HG02623 (cell line): ENCODE data around the gene PTPDC1.
"Not testable (repeated sequence)": the region's sequence is repeated elsewhere in the genome, so short reads cannot be mapped to it uniquely, and the experiment has no call there.

Source experiments
- ATAC-seq: cut with Tn5 transposase; IDR thresholded peaks from one replicate; pipeline ENCODE4 v1.9.1; 2021; ENCODE audit warnings: moderate library complexity; ENCODE audit not compliant: unreplicated experiment

PTPDC1 gene

DNA sequence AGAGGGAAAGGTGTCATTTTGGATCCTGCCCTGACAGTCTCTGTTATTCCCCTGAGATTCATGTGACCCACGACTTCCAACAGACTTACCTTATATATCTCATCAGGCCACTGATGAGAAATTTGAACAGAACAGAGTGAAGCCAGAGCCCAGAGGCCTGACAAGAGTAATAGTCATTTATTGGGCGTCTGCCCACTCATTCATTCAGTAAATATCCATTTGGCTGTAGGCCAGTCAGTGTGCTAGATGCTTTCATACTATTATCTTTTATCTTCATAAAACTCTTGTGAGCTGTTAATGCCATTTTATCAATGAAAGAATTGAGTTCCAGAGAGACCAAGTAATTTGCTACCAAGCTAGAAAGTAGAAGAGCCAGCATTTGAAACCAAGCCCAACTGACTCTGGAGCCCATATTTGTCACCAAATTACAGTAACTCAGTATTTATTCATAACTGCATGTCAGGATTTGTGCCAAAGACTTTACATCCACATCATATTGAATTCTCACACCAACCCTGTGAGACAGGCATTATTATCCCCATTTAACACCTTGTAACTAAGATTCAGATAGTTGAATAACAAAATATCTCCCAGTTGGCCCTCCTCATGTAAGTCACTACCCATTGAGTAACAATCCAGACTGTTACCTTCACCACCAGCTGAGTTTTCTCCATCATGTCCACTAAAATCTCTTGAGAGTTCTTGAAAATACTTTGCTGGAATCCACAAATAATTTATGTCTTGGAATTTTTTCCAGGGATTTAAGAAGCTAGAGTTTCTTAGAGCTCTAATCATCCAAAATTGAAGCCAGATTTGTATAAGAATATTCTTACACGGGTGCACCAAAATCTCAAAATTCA is 2.5 kb downstream of the PTPDC1 start:
- ATAC-seq: no peak

DNA sequence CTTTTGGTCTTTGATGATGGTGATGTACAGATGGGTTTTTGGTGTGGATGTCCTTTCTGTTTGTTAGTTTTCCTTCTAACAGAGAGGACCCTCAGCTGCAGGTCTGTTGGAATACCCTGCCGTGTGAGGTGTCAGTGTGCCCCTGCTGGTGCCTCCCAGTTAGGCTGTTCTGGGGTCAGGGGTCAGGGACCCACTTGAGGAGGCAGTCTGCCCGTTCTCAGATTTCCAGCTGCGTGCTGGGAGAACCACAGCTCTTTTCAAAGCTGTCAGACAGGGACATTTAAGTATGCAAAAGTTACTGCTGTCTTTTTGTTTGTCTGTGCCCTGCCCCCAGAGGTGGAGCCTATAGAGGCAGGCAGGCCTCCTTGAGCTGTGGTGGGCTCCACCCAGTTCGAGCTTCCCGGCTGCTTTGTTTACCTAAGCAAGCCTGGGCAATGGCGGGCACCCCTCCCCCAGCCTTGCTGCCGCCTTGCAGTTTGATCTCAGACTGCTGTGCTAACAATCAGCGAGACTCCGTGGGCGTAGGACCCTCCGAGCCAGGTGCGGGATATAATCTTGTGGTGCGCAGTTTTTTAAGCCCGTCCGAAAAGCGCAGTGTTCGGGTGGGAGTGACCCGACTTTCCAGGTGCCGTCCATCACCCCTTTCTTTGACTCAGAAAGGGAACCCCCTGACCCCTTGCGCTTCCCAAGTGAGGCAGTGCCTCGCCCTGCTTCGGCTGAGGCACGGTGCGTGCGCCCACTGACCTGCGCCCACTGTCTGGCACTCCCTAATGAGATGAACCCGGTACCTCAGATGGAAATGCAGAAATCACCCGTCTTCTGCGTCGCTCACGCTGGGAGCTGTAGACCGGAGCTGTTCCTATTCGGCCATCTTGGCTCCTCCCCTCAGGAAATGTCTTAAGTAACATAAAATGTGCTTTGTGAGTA is 10.2 kb downstream of the PTPDC1 start:
- ATAC-seq: not testable (repeated sequence)

DNA sequence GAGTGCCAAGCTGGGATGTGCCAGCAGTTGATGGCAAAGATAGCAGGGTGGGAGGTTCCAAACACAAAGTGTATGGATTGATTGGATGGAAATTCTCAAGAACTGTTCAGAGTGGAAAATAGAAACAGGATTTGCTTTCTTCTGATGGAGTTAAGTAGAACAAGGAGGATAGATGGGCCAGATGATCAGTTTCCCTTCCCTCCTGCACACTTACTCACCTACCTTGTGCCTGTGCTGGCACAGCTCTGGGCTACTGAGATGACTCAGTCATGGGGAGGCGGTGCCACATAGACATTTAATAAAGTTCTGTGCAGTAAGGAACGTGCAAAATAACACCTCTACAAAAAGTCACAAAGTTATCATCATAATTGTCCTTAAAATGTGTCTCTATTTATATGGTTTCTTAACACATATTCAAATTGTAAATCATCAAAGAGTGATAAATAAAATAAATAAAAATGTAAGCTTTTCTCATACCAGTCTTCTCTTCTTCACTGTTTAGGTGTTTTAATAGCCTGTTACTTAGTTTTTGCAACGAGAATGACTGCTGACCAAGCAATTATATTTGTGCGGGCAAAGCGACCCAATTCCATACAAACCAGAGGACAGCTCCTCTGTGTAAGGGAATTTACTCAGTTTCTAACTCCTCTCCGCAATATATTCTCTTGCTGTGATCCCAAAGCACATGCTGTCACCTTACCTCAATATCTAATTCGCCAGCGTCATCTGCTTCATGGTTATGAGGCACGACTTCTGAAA is 12.7 kb downstream of the PTPDC1 start:
- no peak for ATAC-seq

DNA sequence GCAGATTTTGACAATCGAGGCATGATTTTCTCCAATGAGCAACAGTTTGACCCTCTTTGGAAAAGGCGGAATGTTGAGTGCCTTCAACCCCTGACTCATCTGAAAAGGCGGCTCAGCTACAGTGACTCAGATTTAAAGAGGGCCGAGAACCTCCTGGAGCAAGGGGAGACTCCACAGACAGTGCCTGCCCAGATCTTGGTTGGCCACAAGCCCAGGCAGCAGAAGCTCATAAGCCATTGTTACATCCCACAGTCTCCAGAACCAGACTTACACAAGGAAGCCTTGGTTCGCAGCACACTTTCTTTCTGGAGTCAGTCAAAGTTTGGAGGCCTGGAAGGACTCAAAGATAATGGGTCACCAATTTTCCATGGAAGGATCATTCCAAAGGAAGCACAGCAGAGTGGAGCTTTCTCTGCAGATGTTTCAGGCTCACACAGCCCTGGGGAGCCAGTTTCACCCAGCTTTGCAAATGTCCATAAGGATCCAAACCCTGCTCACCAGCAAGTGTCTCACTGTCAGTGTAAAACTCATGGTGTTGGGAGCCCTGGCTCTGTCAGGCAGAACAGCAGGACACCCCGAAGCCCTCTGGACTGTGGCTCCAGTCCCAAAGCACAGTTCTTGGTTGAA is 13.6 kb downstream of the PTPDC1 start:
- ATAC-seq: no peak

DNA sequence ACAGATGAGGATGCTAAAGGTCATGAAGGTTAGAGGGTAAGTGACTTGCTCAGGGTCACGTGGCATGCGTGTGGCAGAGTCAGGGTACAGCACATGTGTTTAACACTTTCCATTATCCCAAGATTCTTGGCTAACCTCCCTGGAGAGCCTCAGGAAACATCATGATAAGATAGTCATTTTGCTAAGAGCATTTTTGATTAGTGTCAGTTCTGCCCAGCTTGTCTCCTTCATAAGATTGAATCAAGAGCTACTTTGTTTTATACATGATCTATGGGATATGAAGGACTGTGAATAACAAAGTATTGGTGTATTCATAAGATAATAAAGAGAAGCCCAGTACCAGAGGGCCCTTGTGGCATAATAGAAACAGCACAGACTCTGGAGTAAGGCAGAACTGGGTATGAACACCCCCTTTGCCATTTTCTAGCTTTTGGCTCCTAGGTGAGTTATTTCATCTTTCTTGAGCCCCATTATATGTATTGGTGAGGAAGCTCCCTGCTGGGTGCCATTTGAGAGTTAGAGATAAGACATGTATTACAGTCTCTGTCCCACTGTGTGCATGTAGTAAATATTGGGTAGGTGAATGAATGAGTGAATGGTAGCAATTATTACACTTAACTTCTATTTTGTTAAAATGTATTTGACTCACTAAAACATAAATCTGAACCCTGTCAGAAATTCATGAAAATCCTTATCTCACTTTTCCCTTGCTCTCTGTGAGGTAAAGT is 16.1 kb downstream of the PTPDC1 start:
- ATAC-seq: no peak

DNA sequence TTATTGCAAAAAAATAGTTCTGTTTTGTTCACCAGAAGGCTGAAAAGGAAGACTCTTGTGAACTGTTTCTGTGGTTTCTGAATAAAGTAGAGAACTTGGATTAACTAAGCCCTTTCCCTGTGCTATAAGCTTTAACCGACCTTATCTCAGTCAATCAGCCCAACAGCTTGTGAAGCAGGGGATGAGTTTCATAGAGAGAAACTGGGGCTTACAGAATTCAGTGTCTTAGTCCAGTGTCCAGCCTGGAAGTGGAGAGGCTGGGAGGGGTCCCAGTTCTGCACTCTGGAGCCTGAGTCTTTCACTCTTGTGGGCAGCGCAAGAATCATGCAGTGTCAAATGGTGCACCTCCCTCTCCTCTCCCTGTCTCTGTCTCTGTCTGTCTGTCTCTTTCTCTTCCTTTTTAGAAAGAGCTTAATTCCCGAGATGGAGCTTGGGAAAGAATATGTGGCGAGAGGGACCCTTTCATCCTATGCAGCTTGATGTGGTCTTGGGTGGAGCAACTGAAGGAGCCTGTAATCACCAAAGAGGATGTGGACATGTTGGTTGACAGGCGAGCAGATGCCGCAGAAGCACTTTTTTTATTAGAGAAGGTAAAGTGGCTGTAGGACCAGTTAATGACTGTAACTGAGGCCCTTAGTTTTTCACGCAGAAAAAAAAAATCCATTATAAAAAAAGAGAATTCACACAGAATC is 17.0 kb downstream of the PTPDC1 start:
- no peak for ATAC-seq

DNA sequence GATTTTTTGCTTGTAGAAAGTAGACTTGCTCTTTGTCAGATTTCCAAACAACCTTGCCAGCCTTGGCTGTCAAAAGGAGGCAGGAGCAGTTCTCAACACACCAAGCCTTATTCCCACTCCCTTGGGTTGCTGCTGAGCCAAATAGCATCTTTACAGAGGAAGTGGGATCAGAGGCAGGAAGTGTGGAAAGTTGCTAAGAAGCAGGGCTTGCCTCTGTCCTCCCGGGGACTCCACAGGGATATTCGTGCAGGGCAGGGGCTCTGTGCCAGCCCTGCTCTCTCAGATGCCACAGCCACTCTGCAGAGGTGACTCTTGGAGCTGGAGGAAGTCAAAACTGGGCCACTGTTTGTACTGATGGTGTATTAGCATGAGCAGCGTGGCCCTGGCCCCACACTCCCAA is 24.3 kb downstream of the PTPDC1 start:
- ATAC-seq: no peak

DNA sequence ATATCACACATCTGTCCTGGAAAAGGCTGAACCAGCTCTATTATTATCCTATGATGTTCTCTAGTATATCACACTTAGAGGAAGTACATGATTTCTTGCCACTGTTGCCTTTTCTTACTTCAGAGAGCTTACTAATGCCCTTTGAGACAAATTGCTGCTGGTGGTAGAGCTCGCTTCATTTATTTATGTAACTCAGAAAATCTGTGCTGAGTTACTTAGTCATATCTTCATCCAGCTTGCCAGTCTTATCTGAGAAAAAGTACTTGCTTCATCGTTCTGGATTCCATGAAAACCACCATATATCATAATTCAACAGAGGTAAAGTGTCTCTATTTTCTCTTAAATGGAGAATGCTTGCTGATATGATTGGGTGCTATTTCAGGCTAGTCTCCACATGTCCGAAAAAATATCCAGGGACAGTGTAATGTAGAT is 26.6 kb downstream of the PTPDC1 start:
- no peak for ATAC-seq

GRCh38 chr9:94111446-94111845 is 27.2 kb downstream of the PTPDC1 start:
- ATAC-seq: no peak

GRCh38 chr9:94112716-94113465 is 28.6 kb downstream of the PTPDC1 start:
- ATAC-seq: no peak

DNA sequence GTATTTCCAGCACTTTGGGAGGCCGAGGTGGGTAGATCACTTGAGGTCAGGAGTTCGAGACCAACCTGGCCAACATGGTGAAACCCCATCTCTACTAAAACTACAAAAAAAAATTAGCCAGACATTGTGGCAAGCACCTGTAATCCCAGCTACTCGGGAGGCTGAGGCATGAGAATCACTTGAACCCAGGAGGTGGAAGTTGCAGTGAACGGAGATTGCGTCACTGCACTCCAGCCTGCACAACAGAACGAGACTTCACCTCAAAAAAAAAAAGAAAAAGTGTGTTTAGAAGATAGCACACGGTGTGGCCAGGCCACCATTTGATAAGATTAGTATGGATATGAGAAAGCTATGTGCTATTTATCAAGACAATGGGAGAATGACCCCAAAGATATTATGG is 35.8 kb downstream of the PTPDC1 start:
- not testable (repeated sequence) for ATAC-seq

DNA sequence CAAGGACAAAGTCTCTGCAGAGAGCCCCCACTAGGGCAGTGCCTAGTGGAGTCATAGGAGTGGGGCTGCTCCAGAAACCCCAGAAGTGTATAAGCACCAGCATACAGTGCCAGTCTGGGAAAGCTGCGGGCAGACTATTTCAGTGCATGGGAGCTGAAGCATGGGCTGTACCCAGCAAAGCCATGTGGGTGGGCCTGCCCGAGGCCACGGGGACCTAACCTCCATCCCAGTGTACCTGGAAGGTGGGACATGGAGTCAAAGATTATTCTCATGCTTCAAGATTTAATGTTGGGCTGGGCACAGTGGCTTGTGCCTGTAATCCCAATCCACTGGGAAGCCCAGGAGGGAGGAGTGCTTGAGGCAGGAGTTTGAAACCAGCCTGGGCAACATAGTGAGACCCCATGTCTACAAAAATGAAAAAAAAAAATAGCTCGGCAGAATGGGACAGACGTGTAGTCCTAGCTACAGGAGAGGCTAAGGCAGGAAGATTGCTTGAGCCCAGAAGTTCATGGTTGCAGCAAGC is 36.7 kb downstream of the PTPDC1 start:
- ATAC-seq: no peak

DNA sequence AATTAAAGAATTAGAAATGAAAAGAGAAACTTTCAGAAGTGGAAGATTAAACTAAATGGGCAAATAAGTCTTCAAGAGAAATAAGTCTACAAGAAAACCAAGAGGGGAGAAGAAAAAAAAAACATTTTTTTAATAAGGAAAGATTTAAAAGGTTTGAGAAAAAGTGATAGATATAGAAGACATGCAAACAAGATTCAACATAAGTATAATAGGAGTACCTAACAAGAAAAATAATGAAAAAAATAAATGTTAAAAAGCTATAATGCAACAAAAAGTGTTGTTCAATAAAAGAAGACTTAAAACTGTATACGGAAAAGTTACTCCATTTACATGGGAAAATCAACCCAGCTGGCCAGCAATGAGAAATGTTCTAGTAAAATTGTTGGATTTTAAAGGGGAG is 42.6 kb downstream of the PTPDC1 start:
- no peak for ATAC-seq

DNA sequence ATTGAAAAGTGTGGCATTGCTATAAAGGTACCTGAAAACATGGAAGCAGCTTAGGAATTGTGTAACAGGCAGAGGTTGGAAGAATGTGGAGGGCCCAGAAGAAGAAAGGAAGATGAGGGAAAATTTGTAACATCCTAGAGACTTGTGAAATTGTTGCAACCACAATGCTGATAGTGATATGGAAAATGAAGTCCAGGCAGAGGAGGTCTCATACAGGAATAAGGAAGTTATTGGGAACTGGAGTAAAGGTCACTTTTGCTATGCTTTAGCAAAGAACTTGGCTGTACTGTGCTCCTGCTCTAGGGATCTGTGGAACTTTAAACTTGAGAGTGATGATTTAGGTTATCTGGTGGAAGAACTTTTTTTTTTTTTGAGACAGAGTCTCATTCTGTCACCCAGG is 43.5 kb downstream of the PTPDC1 start:
- no peak for ATAC-seq

- ATAC-seq: no peak
Measured at GRCh38 chr9:94128580-94128979, 44.3 kb downstream of the PTPDC1 start.

DNA sequence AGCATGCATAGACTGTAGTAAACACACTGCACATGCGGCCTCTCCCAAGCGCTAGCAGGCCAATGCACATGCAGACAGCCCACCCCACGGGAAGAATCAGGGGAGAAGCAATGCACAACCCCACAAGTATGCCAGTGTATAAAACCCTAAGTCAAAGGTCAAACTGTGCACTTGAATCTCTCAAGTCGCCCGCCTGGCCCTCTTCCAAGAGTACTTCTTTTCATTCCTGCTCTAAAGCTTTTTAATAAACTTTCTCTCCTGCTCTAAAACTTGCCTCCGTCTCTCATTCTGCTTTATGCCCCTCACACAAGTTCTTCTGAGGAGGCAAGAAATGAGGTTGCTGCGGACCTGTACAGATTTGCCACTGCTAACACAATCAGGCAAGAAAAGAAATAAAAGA is 50.4 kb downstream of the PTPDC1 start:
- no peak for ATAC-seq

GRCh38 chr9:94135222-94135621 is 51.0 kb downstream of the PTPDC1 start:
- no peak for ATAC-seq

- ATAC-seq: no peak
Measured at GRCh38 chr9:94139672-94140417, 55.6 kb downstream of the PTPDC1 start.
